CD4-positive, alpha-beta T cell treated with Interleukin-15 for 1 hour (primary cell): Measurements from ENCODE around the gene TEAD1.

Experiments used
- DNase-seq: peaks from one replicate; pipeline ENCODE4 v3.0.0-alpha.2; 2020

TEAD1 gene

GRCh38 chr11:12793065-12793464 is 118.8 kb downstream of the TEAD1 start:
- DNase-seq = no peak

DNA sequence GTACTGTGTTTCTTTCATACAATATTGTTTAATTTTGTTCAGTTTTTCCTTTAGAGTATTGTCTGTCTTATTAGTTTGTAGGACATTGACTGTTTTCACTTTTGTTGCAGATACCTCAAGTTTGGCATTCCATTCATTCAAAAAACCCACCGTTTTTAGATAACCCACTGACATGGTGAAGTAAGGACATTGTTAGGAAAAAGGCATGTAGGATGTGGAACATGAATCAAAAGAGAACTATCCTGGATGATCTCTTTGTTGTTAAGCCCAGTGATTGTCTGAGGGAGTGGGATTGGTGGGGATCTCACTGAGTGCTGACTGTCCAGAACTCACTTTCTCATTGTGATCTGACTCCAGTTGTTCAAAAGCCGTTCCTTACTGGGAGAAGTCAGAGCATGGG is 119.3 kb downstream of the TEAD1 start:
- DNase-seq = no peak

DNA sequence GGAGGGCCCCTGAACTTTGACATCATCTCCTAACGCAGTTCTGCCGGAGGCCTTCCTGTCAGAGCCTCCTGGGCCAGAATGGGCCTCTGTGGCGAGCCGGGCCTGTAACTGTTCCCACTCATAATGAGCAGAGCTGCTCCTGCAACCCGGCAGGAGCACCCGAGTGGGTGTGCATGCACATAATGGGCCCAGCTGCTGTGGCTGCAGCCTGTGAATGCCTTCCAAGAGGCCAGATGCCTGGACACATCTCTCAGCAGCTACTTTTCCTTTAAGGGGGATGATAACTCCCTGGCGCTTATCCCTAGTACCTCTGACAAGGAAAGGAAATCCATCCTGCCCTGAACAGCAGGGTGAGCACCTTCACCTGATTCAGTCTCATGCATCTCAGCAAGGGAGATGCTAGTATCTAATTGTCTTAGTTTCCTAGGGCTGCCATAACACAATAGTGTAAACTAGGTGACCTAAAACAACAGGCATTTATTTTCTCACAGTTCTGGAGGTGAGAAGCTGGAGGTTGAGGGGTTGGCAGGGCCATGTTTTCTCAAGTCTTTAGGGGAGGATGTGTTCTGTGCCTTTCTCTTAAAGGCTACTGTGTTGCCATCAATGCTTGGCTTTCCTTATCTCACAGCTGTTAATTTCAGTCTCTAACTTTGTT is 120.5 kb downstream of the TEAD1 start:
- DNase-seq = no peak

DNA sequence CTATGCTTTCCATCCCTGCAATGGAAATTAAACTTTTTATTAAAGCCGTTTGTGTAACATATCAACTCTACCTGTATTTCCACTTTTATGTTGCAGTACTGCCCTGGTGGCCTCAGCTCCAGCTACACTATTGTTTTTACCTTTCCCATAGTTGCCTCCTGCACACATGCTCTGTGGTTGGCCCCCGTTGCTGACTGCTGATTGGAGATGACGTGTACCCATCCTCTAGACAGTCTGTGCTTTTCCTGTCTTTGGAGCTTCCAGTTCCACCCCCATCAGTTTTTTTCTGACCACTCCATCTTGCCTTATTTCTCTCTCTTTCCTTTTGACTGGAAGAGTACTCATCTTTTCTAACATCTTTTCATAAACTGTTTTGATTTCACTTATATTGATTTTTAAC is 123.8 kb downstream of the TEAD1 start:
- DNase-seq = no peak

DNA sequence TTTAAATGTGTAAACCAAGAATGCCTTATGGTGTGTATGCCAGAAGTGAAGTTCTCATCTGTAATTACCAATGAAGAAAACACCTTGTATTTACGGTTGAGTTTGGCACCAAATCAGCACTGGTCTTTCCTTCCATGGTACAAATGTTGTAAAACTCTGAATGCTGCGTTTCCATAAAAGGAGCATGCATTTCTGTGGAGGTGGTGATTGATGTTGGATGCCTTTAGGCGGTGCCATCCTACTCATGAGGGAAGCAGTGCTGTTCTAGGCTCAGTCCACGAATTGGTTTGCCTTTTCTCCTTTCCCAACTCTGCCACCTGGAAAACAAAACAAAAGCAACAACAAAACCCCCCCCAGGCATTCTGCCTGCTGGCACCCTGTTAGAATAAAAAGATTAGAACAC is 124.4 kb downstream of the TEAD1 start:
- DNase-seq = no peak

DNA sequence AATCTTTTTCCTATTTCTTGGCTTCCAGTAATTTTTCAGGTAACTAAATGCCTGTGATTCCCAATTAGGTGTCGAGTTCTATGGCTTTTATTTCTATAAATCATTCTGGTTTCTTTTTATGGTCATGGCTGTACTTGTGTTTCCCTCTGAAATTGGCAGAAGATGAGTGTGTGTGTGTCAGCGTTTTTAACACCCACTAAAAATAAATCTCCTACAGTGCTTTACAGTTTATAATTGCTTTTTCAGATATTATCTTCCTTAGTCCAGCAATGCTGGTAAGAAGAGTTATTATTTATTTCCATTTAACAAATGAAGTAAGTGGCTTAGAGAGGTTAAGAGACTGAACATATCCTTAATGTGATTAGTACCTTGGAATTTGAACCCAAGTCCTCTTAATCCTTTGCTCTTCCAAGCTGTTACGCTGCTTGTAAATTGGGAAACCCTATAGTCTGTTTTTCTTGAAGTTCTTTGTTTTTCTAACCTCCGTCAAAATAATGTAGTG is 125.2 kb downstream of the TEAD1 start:
- DNase-seq = no peak

- no peak for DNase-seq
These were observed 125.9 kb downstream of the TEAD1 start for GRCh38 chr11:12800032-12800671.

DNA sequence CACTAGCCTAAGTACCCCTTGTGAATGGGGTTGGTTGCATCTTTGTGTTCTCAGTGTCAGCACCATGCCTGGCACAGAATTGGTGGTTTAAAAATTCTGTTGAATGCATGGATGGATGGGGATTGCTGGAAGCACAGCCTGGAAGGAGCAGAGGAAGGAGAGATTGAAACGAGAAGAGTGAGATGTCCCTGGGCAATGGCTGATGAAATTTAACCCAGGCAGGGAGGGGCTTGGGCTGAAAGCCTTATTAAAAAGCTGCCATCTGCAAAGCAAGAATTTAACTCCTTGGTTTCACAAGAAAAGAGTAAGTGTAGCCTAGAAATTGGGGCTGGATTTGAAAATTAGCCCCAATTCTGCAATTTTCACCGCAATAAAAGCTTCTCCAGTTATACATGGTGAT is 126.7 kb downstream of the TEAD1 start:
- no peak for DNase-seq

- no peak for DNase-seq
These were observed 127.8 kb downstream of the TEAD1 start for GRCh38 chr11:12801976-12802375.

- no peak for DNase-seq
These were observed 128.3 kb downstream of the TEAD1 start for GRCh38 chr11:12802418-12803085.

DNA sequence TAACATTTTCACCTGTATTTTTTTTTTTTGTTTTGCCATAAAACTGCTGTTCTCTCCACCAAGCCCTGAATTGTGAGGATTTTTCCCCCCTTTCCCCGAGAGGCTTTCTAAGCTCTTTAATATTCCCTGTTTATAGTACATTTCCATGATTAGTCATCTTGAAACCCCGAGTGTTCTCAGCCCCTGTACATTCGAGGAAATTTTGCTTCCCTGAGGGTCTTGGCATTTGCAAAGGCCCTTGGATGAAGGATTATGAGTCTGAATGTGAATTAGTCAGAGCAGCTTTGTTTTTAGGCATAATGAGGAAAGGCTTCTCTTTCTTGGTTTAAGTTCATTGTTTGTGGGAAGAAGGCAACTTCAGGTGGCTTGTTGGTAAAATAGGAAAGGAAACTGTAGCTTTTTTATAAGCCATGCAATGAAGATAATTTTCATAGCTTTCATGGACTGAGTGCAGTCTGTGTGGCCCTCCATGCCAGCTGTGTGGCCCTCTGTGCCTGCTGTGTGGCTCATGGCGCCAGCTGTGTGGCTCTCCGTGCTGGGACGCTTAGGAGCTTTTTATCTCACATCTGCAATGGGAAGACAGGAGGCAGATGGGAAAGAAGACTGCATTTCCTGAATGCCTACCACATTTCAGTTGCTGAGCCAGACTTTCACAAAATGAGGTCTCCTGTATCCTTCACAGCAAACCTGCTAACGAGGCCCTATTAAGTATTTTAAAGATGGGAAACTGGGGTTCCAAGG is 129.0 kb downstream of the TEAD1 start:
- no peak for DNase-seq

DNA sequence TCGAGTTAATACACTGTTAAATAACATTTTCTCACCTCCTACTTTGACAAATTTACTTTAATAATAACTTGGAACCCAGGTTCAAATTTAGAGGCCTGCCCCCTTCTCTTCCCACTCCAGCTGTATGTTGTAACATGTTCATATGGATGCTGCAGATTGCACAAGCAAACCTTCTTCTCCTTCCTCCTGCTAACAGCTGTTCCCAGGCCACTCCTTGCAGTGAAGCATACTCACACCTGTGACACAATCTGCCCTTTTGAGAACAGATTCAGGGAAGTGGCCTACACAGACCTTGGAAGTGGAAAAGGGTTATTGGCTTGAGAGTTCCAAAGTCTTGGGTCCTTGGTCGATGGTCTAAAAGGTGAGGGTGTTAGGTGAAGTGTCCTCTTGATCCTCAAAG is 131.9 kb downstream of the TEAD1 start:
- DNase-seq = no peak

DNA sequence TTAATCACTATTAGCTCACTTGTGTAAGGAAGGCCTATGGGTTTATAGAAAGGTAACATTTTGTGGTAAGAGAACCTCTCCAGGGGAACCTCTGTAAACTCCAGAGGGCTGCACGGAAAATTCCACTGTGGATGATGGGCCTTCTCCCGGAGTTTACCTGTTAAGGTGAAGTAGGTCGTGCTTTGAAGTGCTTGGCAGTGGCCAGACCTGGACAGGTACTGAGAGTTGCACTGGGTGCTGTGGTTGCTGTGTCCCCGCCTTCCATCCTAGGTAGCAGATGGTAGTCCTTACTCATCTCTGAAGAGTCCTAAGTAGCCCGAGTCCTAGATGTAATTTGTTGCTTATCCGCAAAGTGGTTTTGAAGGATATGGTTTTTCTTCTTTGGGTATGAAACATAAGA is 133.4 kb downstream of the TEAD1 start:
- no peak for DNase-seq

DNA sequence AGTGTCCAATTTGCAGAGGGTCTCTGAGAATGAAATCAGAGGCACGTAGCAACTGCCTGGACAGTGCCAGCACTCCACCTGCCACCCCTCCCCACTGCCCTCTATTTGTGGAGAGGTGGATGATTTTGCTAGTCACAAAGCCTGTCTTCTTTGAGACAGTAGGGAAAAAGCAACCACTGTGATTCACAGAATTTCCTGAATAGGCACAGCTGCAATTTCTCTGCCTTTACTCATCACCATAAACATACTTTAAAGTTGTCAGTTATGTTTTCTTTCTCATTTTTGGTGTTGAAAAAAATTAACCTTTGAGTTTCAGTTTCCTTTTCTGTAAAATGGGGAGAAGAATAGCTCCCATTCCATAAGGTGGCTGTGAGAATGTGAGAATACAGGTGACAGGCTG is 134.3 kb downstream of the TEAD1 start:
- no peak for DNase-seq

- no peak for DNase-seq
These were observed 135.1 kb downstream of the TEAD1 start for GRCh38 chr11:12809364-12809763.

GRCh38 chr11:12809864-12810567 is 135.8 kb downstream of the TEAD1 start:
- no peak for DNase-seq

GRCh38 chr11:12810568-12810894 is 136.3 kb downstream of the TEAD1 start:
- DNase-seq = no peak

- DNase-seq = no peak
These were observed 137.6 kb downstream of the TEAD1 start for GRCh38 chr11:12811861-12812260.

DNA sequence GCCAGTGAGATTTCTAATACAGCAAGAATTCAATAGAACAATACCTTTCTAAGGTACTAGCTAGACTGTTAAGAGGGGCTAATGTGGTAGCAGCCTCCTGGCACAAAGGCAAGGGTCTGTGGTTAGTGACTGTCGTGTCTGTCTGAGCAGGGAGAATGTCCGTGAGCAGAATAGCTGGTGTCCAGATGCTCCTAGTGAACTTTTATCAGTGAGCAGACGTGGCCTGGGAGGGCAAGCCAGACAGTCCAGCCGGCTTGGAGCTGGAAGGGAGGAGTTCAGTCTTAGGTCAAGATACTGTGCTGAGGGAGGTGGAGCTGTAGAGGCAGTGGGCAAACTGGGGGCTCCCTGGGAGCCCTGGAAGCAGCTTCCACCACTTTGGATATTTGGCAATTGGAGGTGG is 138.6 kb downstream of the TEAD1 start:
- no peak for DNase-seq

- no peak for DNase-seq
These were observed 139.4 kb downstream of the TEAD1 start for GRCh38 chr11:12813371-12814225.

GRCh38 chr11:12815129-12815480 is 140.9 kb downstream of the TEAD1 start:
- no peak for DNase-seq

DNA sequence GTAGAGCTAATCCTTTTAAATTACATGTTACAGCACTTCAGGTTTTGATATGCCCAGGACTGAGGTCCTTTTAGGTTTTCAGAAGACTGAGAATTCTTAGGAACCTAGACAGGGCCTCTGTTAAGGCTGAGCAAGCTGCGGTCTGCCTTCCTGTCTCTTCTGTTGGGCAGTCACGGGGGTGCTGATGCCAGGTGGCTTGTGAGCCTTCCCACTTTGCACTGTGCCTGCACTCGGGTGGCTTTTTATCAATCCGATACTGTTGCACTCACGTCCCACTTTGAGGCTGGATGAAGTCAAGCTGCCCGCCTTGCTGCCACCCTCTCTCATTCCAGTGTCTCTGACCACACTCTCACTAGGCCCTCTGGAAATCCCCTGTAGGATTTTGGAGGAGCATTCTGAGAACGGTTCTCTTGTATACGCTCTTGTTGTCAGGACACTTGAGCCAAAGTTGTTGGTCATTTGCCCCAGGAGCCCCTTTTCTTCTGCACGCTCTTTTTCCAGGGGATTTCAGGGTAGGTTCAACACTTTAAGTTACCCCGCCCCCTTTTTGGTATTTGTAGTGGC is 141.8 kb downstream of the TEAD1 start:
- no peak for DNase-seq
